MM.1S (cell line): Measurements from ENCODE around the gene SYMPK.

ENCODE experiments used
- DNase-seq: peaks from one replicate; pipeline ENCODE4 v3.0.0-alpha.2; 2015
- H2AFZ ChIP-seq: fragments of 300-600 bp; sonication (generic); 2 replicates; pipeline ENCODE4 v1.6.0; 2016; ENCODE audit warnings: antibody characterized with exemption, low read length
- H3F3A ChIP-seq: fragments of 300-600 bp; sonication (generic); 2 replicates; pipeline ENCODE4 v1.6.1; 2016; ENCODE audit warnings: mild to moderate bottlenecking, antibody characterized with exemption, low read length, moderate library complexity, mixed read lengths; ENCODE audit not compliant: insufficient read depth
- H3K27ac ChIP-seq: fragments of 300-600 bp; sonication (generic); 2 replicates; pipeline ENCODE4 v1.5.1; 2016; ENCODE audit warnings: mild to moderate bottlenecking, low read length
- H3K27me3 ChIP-seq: fragments of 300-600 bp; sonication (generic); replicated peaks from 2 replicates; pipeline ENCODE4 v1.6.0; 2016; ENCODE audit warnings: low read length; ENCODE audit not compliant: insufficient read depth
- H3K36me3 ChIP-seq: fragments of 300-600 bp; sonication (generic); replicated peaks from 2 replicates; pipeline ENCODE4 v1.6.1; 2016; ENCODE audit warnings: mild to moderate bottlenecking, low read length, mixed read lengths; ENCODE audit not compliant: insufficient read depth
- H3K4me1 ChIP-seq: fragments of 300-600 bp; sonication (generic); 2 replicates; pipeline ENCODE4 v1.6.1; 2016; ENCODE audit warnings: low read length, mixed read lengths
- H3K4me2 ChIP-seq: fragments of 300-600 bp; sonication (generic); 2 replicates; pipeline ENCODE4 v1.6.0; 2016; ENCODE audit warnings: low read depth, low read length
- H3K4me3 ChIP-seq: fragments of 300-600 bp; sonication (generic); 2 replicates; pipeline ENCODE4 v1.5.1; 2016; ENCODE audit warnings: low read length, mixed read lengths
- H3K79me2 ChIP-seq: fragments of 300-600 bp; sonication (generic); 2 replicates; pipeline ENCODE4 v1.6.1; 2016; ENCODE audit warnings: mixed run types, low read length, mixed read lengths
- H3K9ac ChIP-seq: fragments of 300-600 bp; sonication (generic); 2 replicates; pipeline ENCODE4 v1.6.1; 2016; ENCODE audit warnings: low read length, mixed read lengths
- H3K9me2 ChIP-seq: fragments of 300-600 bp; sonication (generic); replicated peaks from 2 replicates; pipeline ENCODE4 v1.6.1; 2016; ENCODE audit warnings: mild to moderate bottlenecking, low read length, mixed read lengths; ENCODE audit not compliant: insufficient read depth
- H3K9me3 ChIP-seq: fragments of 300-600 bp; sonication (generic); replicated peaks from 2 replicates; pipeline ENCODE4 v1.6.1; 2016; ENCODE audit warnings: mild to moderate bottlenecking, low read length, mixed read lengths; ENCODE audit not compliant: insufficient read depth
- H4K20me1 ChIP-seq: fragments of 300-600 bp; sonication (generic); 2 replicates; pipeline ENCODE4 v1.6.1; 2016; ENCODE audit warnings: mild to moderate bottlenecking, low read length, moderate library complexity, mixed read lengths; ENCODE audit not compliant: insufficient read depth
- EZH2 ChIP-seq: fragments of 300-600 bp; sonication (generic); optimal IDR thresholded peaks from 2 replicates; pipeline ENCODE3; 2017; ENCODE audit warnings: low read depth, mild to moderate bottlenecking, antibody characterized with exemption, low read length, mixed read lengths
- EZH2phosphoT487 ChIP-seq: fragments of 300-600 bp; sonication (generic); IDR thresholded peaks from 2 replicates; pipeline ENCODE4 v1.6.1; 2018; ENCODE audit warnings: antibody characterized with exemption, low read length
- TF ChIP-seq, protein P1 (sequence below): fragments of 300-600 bp; sonication (generic); IDR thresholded peaks from 2 replicates; pipeline ENCODE4 v1.5.1; 2016; ENCODE audit warnings: antibody characterized with exemption, low read length, mixed read lengths

Gene SYMPK

DNA sequence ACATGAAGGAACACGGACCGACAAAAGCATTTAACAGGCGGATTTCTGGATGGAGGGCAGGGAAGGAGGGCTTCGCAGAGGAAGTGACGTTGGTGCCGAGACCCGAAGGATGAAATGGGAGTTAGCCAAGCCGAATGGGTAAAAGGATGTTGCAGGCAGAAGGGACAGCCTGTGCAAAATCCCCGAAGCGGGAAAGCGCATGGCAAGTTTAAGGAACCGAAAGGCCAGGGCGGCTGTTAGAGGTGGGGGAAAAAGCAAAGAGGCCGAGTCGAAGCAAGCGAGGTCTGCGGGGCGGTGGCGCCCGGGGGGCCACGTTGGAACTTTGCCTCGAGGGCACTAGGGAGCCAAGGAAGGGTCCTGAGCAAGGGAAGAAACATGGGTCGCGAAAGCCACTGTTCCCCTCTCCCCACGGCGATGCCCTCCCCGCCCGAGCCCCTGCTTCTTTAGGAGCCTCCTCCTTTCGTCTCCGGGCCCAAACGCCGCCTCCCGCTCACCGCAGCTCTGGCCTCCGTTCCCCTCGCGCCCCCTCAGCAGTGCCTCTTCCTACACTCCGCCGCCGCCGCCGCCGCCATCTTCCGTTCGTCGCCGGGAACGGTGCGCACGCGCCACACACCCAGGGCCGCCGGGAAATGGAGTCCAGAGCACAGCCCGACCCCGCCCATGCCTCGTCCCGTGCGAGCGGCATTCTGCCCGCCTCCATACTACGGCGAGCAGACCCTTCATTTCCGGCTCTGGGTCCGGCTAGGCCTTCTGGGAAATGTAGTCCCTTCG, at the start of gene SYMPK:
TSS of gene SYMPK (minus strand) at position 584 of the 771 bp plus-strand sequence. CDS start 8,652 bp downstream, outside the sequence.
- TF ChIP-seq, protein P1, sequence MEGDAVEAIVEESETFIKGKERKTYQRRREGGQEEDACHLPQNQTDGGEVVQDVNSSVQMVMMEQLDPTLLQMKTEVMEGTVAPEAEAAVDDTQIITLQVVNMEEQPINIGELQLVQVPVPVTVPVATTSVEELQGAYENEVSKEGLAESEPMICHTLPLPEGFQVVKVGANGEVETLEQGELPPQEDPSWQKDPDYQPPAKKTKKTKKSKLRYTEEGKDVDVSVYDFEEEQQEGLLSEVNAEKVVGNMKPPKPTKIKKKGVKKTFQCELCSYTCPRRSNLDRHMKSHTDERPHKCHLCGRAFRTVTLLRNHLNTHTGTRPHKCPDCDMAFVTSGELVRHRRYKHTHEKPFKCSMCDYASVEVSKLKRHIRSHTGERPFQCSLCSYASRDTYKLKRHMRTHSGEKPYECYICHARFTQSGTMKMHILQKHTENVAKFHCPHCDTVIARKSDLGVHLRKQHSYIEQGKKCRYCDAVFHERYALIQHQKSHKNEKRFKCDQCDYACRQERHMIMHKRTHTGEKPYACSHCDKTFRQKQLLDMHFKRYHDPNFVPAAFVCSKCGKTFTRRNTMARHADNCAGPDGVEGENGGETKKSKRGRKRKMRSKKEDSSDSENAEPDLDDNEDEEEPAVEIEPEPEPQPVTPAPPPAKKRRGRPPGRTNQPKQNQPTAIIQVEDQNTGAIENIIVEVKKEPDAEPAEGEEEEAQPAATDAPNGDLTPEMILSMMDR, result no peak
- TF ChIP-seq EZH2phosphoT487, result no peak
- no peak for TF ChIP-seq EZH2
- Histone ChIP-seq H3K79me2 (peaks cover 49% of the 10 kb centered on the region), H3K4me2 (peak within 1 kb of the TSS; percentile 95), H3K9me2 (no peaks in the 10 kb centered on the region), H3K27me3 (peaks cover 42% of the 10 kb centered on the region), H3K27ac (peak within 1 kb of the TSS; percentile 64; the same call in 1 of the 2 replicates), H3K36me3 (no peaks in the 10 kb centered on the region), H3K4me1 (0 out of 2 replicates have a peak, but pooled peaks cover 4% of the 10 kb centered on the region), H3K9ac (peak within 1 kb of the TSS; percentile 77), H3K9me3 (no peaks in the 10 kb centered on the region), H4K20me1 (no peaks in the 10 kb centered on the region), H2AFZ (peak within 1 kb of the TSS; percentile 89), H3F3A (peaks cover 13% of the 10 kb centered on the region), H3K4me3 (peak within 1 kb of the TSS; percentile 89)
- DNase-seq, result peak; percentile 98

DNA sequence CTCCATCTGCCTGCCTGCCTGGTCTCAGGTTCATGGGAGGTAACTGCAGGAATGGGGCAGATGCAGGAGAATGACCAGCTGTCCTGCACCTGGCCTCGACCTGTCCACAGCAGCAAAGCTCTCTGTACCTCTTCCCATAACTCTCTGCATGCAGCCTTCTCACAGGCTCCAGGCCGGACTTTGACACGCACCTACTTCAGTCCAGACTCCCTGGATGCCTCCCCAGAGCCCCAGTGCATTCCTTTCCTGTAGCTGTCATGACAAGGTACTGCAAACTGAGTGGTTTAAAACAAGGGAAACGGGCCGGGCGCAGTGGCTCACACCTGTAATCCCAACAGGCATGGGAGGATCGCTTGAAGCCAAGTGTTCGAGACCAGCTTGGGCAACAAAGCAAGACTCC, 48.3 kb upstream of the SYMPK start:
- no peaks in the 10 kb centered on the region for H3K9me3 ChIP-seq
- H3F3A ChIP-seq, result no peaks in the 10 kb centered on the region
- H3K4me2 ChIP-seq, result no peak overlapping the region
- peaks cover 64% of the 10 kb centered on the region for H3K27me3 ChIP-seq
- no peak for DNase-seq
- H3K36me3 ChIP-seq, result no peaks in the 10 kb centered on the region
- no peaks in the 10 kb centered on the region for H3K79me2 ChIP-seq
- no peak for TF ChIP-seq EZH2phosphoT487
- TF ChIP-seq EZH2, result no peak
- TF ChIP-seq, protein P1, result no peak
- H3K9ac ChIP-seq, result no peak overlapping the region
- no peaks in the 10 kb centered on the region for H3K4me1 ChIP-seq
- H2AFZ ChIP-seq, result no peak overlapping the region
- H3K9me2 ChIP-seq, result no peaks in the 10 kb centered on the region
- H3K4me3 ChIP-seq, result no peak overlapping the region
- no peak overlapping the region for H3K27ac ChIP-seq
- H4K20me1 ChIP-seq, result no peaks in the 10 kb centered on the region

DNA sequence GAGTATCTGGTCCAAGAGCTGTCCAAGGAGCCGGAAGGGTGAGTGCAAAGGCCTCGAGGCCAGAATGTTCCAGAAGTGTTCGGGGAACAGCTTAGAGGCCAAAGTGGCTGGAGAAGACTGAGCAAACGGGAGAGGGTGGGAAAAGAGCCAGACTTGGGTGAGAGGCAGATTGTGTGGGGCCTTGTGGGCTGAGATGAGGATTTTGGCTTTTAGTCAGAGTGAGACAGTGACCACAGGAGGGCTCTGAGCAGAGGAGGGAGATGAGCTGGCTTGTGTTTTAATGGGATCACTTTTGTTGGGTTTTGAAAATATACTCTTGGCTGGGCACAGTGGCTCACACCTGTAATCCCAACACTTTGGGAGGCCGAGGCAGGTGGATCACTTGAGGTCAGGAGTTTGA, 46.0 kb upstream of the SYMPK start:
- Histone ChIP-seq H3K79me2 (no peaks in the 10 kb centered on the region), H3K36me3 (no peaks in the 10 kb centered on the region), H4K20me1 (no peaks in the 10 kb centered on the region), H3K9me3 (no peaks in the 10 kb centered on the region), H3K4me3 (no peak overlapping the region), H3K27me3 (peaks cover 46% of the 10 kb centered on the region), H3K4me2 (no peak overlapping the region), H3K9me2 (no peaks in the 10 kb centered on the region), H3K27ac (no peak overlapping the region), H3F3A (no peaks in the 10 kb centered on the region), H2AFZ (no peak overlapping the region), H3K9ac (no peak overlapping the region), H3K4me1 (no peaks in the 10 kb centered on the region)
- TF ChIP-seq EZH2, result no peak
- TF ChIP-seq, protein P1, result no peak
- TF ChIP-seq EZH2phosphoT487, result no peak
- DNase-seq, result no peak
